Heart left ventricle (tissue), 13 donors: ENCODE results near the gene SPATA31C2.

Source experiments
- CTCF ChIP-seq, 12 donors: fragments of 200-600 bp; sonication (generic) in 4 of 12; IDR thresholded peaks; one replicate each; pipeline versions ENCODE4 v1.5.0 to v1.8.0; 2018 to 2022; ENCODE audit warnings: antibody characterized with exemption in 12 of 12, mild to moderate bottlenecking in 5 of 12
- POLR2A ChIP-seq, 2 donors: fragments of 450-650 bp; IDR thresholded peaks; one replicate each; pipeline ENCODE4 v1.6.1; 2017; ENCODE audit warnings: antibody characterized with exemption in 2 of 2, mild to moderate bottlenecking in 2 of 2, moderate library complexity in 2 of 2
- donor health status: ischemic (EF 13 %, LVEDD 7.1; RV severe dilation, severe dysfunction).
- donor health status: DM: no; HTN: yes; CAD: no.
- donor health status: DM: no; HTN: no; CAD: no.
- donor health status: ischemic (EF 25% LVEDD 6.9; RV normal size, moderate dysfunction).
- donor health status: ischemic (EF 25% LVEDD 5.7; RV mildly dilated, moderate dysfunction).
- donor health status: ischemic (EF 35%, LVEDD 5.7; RV mildly dilated, moderate dysfunction).
- donor health status: nonischemic (EF 11% LVEDD 7.7; RV severe dilation, severe dysfunction).
- donor health status: DM: yes; HTN: yes; CAD: no.
- donor health status: PGD.
- donor health status: ischemic (EF 29% LVEDD 5.4; RV normal size, mild dysfunction).
- donor health status: nonischemic (EF 23%, LVEDD 6.1; RV moderate dilation, normal function).

DNA sequence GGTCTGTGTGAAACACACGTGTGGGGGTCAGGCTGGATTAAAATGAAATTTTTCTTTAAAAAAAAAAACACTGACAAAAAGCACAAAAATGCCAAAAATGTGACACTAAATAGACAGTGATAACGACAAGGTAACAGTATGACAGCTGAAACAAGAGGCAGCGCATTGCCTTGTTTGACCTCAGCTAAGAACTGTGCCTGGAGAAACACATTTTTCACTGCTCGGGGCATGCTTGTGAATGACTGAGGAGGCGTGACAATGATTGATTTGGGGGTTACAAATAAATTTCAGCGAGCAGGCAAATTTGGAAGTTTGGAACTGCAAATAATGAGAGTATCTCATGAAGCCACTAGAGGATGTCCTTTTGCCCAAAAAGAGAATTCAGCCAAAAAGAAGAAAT lies 44.2 kb upstream of the SPATA31C2 start:
- TF ChIP-seq CTCF (IDR thresholded peaks at IDR 0.05) (no peak), POLR2A (IDR thresholded peaks at IDR 0.05) (no peak)
